NCI-H1436 treated with DMSO at 0.1 percent for 48 hours (cell line): Measurements from ENCODE around the gene SSX4.
"Not testable (repeated sequence)": the region's sequence is repeated elsewhere in the genome, so short reads cannot be mapped to it uniquely, and the experiment has no call there.

Experiments
- DNase-seq: peaks from one replicate; lab custom pipeline; 2025; lab: John Stamatoyannopoulos, UW

SSX4 gene, protein sequence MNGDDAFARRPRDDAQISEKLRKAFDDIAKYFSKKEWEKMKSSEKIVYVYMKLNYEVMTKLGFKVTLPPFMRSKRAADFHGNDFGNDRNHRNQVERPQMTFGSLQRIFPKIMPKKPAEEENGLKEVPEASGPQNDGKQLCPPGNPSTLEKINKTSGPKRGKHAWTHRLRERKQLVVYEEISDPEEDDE

DNA sequence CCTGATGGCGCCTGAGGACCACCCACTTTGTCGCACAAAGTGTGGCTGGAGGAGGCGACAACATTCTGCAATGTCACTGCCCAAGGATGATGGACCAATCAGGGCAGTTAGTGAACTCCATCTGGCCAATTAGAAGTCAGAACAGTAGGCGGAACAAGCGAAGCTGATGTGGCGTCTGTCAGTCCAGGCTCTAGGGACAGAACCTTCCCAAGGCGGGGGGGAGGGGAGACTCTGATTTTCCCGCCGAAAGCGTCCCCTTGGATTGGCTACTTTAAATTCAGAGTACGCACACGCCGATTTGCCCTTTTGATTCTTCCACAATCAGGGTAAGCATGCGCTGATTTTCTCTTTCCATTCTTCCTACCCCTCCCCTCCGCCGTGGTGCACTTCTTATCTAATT, at the start of gene SSX4:
TSS of gene SSX4 (plus strand) at position 301 of the 400 bp plus-strand sequence. CDS start 515 bp downstream, outside the sequence.
- not testable (repeated sequence) for DNase-seq

DNA sequence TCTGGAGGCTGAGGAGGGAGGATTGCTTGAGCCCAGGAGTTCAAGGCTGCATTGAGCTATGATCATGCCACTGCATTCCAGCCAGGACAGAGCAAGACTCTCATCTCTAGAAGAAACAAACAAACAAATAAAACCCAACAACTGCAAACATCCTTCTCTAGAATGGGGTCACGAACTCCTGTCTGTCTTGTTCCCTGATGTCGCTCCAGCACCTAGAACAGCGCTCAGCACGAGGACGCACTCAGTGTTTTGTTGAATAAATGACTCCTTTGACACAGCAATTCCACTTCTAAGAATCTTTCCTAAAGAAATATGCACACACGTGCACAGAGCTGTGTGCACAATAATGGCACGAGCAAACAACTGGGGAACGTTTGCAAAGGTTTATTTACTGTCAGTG, 37.3 kb upstream of the SSX4 start:
- not testable (repeated sequence) for DNase-seq

DNA sequence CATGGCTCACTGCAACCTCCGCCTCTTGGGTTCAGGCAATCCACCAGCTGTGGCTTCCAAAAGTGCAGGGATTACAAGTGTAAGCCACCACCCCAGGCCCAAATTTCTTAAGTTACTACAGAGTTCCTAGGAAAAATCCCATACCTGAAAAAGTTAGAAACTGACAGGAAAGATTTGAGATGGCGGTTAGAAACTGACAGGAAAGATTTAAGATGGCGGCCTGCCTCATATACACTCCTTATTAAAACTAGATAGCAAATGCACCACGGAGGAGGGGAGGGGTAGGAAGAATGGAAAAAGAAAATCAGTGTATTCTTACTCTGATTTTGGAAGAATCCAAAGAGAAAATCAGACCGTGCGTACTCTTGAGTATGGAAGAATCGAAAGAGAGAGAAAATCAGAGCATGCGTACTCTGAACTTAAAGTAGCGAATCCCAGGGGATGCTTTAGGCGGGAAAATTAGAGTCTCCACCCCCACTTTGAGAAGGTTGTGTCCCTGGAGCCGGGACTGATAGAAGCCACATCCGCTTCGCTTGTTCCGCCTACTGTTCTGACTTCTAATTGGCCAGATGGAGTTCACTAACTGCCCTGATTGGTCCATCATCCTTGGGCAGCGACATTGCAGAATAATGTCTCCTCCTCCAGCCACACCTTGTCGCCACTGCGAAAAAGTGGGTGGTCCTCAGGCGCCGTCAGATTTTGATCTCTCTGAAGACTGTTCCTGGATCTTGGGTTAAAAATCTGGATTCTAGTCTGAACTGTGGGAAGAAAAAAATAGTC, 26.8 kb upstream of the SSX4 start, which contains the start of gene SSX3:
TSS of gene SSX3 (minus strand) at position 389 of the 780 bp plus-strand sequence. CDS start 1,454 bp downstream, outside the sequence.
- DNase-seq = not testable (repeated sequence)

DNA sequence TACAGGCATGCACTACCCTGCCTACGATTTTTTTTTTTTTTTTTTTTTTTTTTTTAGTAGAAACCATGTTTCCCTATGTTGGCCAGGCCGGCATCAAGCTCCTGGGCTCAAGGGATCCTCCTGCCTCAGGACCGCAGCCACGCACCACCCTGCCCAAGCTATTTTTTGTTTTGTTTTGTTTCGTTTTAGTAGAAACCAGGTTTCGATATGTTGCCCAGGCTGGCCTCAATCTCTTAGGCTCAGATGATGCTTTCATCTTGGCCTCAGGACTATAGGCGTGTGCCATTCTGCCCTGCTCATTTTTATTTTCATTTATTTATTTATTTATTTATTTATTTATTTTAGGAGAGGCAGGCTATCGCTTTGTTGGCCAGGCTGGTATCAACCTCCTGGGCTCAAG, 25.7 kb upstream of the SSX4 start:
- DNase-seq = no peak

DNA sequence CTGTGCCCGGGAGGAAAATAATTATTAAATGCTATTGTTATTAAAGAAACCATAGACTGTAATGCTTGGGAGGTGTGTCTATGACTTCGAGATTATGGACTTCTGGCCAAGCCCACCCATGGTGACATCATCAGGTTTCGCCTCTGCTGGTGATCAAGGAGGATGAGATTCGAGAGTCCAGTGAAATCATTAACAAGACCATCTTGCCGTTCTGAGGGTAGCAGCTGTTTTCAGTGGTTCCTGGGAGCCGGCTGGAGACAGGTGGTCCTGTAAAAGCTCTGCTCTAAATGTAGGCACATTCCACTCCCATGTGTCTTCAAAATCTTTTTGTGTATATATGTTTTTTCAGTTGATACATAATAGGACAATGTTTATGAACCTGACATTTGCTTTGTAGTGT, 24.1 kb upstream of the SSX4 start:
- not testable (repeated sequence) for DNase-seq

DNA sequence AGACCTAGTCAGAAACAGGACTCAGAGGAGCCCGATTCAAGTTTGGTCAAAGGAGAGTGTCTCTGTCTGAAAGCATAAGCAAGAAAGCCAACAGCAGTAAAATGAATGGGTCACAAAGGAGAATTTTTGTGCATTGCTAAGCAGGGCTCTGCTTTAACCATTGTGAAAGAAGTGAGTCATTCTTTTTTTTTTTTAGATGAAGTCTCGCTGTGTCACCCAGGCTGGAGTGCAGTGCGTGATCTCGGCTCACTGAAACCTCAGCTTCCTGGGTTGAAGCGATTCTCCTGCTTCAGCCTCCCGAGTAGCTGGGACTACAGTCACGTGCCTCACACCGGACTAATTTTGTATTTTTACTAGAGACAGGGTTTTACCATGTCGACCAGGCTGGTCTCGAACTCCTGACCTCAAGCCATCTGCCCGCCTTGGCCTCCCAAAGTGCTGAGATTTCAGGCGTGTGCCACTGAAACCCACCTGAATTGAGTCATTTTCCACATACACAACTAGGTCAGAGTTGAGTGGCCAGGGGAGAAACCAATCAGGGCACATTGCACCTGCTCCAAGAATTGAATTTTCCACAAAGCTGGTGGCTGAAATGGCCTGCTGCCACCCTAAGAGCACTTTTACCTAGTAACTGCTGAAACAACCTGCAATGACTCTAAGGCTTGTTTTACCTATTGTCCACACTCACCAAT, 15.5 kb upstream of the SSX4 start:
- DNase-seq = not testable (repeated sequence)

DNA sequence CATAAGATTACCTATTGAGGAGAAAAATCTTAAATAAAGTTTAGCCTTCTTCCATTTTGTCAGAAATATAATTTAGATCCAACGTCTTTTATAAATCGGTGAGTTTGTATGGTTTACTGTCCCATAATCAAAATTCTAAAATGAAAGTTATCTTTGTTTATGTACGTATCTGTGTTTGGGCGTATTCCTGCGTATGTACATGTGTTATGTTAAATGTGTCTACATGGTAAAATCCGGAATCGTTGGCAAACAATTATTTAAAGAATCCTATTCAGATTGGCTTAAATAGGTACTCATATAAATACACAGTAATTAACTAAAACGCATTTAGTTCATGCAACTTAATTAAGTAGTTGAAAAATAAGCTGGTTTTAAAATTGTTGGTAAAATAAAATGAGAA, 12.9 kb upstream of the SSX4 start:
- DNase-seq = not testable (repeated sequence)

DNA sequence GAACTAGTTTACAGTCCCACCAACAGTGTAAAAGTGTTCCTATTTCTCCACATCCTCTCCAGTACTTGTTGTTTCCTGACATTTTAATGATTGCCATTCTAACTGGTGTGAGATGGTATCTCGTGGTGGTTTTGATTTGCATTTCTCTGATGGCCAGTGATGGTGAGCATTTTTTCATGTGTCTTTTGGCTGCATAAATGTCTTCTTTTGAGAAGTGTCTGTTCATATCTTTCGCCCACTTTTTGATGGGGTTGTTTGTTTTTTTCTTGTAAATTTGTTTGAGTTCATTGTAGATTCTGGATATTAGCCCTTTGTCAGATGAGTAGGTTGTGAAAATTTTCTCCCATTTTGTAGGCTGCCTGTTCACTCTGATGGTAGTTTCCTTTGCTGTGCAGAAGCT, 13.6 kb downstream of the SSX4 start:
- not testable (repeated sequence) for DNase-seq

DNA sequence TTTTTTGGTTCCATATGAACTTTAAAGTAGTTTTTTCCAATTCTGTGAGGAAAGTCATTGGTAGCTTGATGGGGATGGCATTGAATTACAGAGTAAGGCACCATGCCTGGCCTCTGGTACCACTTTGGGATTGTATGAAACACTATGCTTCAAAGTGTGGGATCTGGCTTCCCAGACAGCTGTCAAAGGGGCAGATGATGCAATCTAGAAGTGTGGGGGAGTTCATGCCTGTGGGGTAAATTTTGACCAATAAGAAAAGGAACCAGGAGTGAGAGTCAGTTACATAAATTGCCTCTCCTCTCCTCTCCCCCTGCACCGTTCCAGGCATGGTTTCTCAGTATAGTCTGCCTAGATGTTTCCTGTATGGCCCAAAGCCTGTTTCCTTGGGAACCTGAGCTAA, 14.5 kb downstream of the SSX4 start:
- DNase-seq = not testable (repeated sequence)

DNA sequence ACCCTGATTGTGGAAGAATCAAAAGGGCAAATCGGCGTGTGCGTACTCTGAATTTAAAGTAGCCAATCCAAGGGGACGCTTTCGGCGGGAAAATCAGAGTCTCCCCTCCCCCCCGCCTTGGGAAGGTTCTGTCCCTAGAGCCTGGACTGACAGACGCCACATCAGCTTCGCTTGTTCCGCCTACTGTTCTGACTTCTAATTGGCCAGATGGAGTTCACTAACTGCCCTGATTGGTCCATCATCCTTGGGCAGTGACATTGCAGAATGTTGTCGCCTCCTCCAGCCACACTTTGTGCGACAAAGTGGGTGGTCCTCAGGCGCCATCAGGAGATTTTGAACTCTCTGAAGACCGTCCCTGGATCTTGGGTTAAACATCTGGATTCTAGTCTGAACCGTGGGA, 28.5 kb downstream of the SSX4 start, which contains the start of gene SSX4B:
TSS of gene SSX4B (minus strand) at position 101 of the 400 bp plus-strand sequence. CDS start 588 bp downstream, outside the sequence.
- not testable (repeated sequence) for DNase-seq

DNA sequence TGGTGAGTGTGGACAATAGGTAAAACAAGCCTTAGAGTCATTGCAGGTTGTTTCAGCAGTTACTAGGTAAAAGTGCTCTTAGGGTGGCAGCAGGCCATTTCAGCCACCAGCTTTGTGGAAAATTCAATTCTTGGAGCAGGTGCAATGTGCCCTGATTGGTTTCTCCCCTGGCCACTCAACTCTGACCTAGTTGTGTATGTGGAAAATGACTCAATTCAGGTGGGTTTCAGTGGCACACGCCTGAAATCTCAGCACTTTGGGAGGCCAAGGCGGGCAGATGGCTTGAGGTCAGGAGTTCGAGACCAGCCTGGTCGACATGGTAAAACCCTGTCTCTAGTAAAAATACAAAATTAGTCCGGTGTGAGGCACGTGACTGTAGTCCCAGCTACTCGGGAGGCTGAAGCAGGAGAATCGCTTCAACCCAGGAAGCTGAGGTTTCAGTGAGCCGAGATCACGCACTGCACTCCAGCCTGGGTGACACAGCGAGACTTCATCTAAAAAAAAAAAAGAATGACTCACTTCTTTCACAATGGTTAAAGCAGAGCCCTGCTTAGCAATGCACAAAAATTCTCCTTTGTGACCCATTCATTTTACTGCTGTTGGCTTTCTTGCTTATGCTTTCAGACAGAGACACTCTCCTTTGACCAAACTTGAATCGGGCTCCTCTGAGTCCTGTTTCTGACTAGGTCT, 43.8 kb downstream of the SSX4 start:
- not testable (repeated sequence) for DNase-seq

DNA sequence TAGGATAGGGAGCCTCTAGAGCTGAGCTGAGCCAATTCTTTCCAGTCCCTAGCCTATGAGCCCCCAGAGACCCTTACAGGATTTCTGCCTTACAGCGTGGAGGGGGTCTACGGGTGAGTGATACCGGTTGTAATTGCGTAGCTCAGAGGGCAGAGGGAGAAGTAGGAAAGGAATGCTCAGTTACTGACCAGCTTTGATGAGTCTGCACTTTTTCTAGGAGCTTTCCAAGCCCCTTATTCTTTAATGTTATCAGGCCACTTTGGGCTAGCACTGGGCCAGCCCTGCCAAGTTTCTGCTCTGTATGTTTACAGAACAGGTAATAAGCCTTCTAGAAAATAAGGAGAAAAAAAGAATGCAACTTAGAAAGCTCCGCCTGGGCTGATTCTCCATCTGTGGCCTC, 46.3 kb downstream of the SSX4 start:
- not testable (repeated sequence) for DNase-seq

DNA sequence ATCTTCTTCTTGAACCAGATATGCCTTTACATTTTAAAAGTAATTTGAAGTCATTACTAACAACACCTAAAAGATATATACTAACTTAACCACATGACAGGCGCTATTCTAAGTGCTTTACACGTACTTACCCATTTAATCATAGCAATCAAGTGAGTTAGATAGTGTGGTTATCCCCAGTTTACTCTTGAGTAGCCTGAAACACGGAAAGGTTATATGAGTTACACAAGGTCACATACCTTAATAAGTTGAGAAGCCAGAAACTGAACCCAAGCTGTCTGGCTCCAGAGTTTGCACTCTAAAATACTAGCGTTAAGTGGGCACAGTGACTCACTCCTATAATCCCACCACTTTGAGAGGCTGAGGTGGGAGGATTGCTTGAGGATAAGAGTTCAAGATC, 46.8 kb downstream of the SSX4 start:
- DNase-seq = not testable (repeated sequence)

DNA sequence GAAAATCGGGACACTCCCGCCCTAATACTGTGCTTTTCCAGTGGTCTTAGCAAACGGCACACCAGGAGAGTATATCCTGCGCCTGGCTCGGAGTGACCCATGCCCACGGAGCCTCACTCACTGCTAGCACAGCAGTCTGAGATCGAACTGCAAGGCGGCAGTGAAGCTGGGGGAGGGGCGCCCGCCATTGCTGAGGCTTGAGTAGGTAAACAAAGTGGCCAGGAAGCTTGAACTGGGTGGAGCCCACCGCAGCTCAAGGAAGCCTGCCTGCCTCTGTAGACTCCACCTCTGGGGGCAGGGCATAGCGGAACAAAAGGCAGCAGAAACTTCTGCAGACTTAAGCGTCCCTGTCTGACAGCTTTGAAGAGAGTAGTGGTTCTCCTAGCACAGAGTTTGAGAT, 50.4 kb downstream of the SSX4 start:
- not testable (repeated sequence) for DNase-seq
